DMS114 treated with DMSO at 0.1 percent for 48 hours (cell line): Measurements from ENCODE around the gene IL34.

Experiments
- DNase-seq: peaks from one replicate; lab custom pipeline; 2025; ENCODE audit not compliant: unreplicated experiment; lab: John Stamatoyannopoulos, UW

Gene IL34

DNA sequence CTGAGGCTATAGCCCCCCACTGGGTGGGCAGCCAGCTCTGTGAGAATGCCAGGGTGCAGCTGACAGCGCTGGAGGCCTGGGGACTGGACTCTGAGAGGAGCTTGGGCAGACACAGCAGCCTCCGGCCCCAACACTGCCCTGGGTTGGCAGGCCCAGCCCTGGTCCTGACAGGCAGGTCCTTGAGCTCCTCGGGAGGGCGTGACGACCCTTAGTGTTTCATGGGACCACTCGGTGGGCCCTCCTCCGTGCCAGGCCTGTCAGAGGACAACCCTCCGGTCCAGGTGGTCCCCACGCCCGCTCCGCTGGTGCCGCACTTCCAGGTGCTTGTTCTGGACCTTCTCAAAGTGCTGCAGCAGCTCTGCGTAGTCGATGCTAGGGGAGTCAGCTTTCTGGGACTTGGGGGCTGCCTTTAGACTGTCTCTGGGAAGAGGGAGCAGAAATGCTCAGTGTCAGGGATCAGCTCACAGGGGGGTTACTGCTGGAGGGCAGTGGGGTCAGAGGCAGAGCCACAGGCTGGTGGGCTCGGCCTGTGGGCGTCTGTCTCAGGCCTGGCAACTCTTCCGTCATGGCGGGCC lies 41.4 kb downstream of the IL34 start:
- DNase-seq: no peak

DNA sequence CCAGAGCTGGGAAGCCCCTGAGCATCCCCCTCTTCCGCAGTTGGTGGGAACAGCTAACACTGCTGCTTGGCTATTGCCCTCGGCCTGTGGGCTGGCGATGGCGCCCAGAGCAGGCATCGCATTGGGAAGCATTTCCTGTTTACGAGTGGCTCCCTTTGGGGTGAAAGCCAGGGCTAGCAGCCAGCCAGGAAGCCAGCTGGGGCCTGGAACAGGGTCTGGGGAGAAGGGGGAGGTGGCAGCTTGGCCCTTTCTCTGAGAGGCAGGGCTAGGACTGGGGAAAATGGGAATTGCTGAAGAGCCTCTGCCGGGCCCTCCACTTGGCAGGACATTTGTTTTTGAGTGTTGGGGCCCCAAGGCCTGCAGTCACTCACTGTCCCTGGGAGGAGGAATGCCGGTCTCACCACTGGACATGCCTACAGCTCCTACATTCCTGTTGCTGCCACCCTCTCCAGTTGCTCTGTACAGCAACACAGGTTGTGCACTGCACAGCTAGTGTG lies 41.9 kb downstream of the IL34 start:
- no peak for DNase-seq

DNA sequence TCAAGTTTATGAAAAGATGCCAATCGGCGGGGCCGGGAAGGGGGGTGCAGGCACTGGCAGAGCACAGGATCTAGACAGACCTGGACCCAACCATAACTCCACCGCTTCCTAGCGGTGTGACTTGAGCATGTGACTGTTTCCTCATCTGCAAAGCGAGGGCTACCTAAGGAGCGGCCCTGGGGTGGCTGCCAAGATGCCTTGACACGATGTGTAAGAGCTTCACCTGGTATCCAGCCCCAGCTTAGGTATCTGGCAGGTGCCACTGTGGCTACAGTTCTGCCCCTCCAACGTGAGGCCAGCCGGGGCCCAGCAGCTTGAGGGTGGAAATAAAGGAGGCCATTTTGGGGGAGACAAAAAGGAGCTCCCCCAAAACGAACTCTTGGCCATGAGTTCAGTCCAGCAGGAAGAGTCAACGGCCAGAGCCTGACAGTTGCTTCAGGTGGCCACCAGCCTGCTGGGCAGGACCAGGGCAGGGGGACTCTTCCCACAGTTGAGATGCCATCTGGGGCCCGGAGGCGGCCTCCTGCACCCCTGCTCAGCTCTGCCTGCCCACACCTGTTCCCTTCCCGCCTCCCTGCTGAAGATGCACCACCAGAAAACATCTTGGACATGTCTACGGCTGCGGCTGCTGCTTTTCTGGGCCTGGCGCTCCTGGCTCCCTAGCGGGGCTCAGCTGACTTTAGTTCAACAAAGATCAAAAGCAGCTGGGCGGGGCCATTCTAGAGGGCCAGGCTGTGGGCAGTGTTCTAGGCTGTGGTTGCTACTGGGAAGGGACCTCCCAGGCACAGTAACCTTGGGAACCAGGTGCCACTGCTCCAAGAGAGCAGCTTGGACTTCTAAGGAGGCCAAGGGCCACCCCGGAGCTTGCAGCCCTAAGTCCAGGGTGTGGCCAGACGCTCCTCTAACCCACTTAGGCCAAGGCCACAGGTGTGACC lies 42.9 kb downstream of the IL34 start:
- DNase-seq: no peak

DNA sequence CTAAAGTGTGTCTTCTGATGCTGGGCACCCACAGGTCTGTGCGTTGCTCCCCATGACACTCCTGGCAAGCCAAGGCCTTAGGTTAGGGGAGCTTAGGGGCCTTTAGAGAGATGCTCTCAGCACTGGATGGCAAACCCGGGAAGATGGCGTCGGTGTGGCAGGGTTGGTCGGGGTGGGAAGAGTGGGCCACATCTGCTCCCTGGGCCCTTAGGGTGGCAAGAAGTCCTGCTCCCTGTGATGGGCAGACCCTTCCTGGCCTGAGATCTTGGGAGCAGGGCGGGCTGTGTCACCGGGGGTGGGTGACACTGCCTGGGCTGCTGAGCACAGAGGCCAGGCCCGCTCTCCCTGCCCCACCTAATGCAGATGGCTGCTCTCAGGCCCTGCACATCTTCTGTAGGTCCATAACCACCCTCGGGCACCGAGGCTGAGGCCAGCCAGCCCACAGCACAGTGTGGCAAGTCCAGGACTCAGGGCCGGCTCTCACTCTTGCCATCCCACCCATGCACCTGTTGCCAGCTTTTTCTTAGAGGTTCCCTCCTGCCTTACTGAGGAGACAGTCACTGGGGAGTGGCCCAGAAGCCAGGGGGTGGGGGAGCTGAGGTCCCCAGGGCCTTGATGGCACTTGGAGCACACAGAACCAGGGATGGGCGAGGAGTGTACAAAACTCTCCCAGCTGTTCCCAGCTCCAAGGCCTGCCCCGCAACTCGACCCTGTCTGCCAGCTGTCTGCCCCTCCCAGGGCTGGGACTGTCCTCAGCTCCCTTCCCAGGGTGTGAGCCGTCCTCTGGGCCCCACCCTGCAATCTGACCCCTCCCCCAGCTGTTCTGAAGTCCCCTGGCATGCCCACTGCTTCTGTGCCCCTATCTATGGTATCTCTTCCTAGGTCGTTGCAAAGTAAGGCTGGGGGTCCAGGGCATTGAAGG lies 43.9 kb downstream of the IL34 start:
- no peak for DNase-seq

DNA sequence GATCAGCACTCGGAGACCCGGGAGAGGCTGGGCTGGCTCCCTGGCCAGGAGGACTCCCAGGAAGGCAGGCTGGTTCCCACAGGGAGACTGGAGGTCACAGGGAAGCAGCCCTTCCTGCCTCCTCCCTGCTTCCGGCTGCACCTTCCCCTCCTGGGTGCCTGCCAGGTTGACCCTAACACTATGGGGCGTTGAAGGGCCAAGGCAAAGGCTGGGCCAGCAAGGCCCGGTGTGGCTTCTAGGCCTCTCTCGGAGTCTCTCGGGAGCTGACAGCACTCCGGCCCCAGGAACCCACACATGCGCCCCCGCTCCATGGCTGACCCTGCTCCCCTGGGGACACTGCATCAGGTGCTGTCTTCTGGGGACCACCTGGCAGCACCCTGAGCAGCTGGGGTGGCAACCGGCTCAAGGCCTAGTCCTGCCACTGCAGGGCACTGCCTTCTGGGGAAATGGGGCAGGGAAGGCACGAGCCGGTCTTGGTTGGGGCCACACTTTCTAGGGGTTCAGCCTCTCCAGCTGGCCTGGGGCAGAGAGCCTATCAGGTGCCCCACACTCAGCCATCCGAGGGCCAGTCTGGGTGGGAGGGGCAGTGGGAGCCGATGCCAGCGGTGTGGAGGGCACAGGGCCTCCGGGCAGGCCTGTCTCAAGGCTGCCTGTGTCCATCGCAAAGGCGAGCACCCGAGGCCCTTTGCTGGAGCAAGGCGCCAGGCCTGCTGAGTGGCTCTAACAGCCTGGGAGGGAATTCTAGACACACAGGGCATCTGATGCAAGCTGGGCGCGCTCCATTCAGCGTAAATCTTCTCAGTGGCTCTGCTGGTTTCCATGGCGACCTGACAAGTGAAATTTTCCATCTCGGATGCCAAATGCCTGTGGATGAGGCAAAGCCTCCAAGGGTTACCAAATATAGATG lies 45.1 kb downstream of the IL34 start:
- no peak for DNase-seq

DNA sequence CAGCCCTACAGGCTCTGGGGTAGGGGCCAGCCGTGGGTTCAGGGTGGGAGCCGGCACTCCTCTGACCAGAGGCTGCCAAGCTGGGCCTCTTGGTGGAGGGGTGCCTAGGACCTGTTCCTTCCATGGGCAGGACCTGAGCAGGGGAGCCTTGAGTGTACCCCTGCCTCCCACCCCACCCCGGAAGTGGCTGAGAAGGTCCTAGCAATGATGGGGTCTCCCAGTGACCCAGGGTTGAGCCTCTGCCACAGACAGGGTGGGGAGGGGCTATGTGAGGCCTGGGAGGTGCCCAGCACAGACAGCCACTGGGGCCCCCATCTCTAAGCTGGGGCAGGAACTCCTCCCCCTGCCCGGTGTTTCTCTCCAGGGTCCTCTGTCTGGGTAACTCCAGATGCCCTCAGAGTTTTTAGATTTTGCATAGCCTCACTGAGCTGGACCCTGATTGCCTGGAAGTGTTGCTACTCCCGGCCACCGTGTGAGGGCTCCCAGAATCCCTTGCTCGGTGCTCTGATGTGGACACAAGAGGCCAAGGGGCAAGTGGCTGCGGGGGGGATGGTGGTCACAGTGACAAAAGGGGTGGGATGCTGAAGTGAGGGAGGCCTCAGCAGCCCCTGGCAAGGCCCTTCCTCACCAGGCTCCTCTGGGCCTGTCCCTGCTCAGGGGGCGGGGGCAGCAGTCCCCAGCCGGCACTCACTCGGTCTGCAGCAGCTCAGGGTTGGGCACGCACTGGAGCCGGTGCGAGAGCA lies 45.9 kb downstream of the IL34 start:
- no peak for DNase-seq

DNA sequence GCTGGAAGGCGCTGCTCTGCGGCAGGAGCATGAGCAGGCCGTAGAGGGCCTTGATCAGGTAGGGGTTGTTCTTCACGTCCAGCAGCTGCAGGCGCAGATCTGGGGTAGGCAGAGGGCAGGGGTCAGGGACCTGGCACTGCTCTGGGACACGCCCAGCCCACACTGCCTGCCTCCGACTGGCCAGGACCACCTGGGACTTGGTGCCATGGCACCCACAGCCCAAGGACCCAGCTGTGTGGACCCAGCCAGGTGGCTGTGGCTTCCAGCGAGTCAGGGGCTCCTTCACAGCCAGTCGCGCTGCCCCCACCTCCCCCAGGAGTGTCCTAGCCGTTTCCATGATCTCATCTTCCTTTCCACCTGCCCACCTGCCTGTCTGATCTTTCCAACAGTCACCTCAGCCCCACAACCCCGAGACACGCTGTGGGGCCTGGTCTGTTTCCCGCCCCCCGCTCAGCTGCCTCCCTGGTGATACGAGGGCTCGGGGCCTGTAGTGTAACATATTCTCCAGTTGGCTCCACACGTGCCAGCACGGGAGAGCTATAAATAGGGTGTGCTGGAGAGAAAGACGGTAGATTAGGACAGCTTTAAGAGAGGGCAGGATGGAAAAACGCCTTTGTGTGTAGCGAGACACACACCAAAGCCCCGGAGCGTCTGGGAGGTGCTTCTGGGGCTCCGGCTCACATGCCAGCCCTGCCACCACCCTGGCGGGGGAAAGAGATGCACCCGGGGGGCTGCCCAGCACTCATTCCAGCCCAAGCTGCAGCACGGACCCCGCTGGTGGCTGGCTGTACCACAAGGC lies 46.7 kb downstream of the IL34 start:
- DNase-seq: no peak

DNA sequence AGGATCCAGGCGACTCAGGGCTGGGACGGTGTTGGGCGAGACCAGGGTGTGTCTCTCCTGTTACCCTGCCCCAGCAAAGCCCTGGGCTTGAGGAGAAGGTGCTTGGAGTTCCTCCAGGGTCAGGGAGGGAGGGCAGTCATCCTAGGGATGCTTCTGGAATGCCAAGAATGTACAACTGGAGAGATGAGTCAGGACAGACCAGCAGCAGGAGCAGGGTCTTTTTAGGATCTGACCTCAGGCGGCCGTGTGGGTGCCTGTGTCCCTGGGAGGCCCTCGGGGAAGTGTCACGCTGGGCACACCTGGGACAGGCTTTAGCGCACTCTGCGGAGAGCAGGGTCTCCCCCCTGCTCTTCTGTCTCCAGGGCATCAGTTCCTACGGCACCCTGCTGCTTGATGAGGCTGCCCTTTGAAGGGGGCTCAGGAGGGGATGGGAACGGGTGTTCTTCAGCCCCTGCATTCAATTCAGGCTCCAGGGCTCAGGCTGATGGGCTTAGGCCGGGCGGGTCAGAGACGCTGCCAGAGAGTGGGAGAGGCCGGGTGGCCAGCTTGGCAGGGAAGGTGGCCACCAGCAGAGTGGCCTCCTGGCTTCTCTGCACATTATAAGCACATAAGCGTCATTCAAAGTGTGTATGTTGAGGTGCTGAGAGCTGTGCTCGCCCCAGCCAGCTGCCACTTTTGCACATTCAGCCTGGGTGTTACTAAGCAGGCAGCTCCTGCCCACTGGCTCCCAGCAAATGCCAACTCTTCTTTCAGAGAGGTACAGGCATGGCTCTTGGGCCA lies 47.9 kb downstream of the IL34 start:
- DNase-seq: no peak

DNA sequence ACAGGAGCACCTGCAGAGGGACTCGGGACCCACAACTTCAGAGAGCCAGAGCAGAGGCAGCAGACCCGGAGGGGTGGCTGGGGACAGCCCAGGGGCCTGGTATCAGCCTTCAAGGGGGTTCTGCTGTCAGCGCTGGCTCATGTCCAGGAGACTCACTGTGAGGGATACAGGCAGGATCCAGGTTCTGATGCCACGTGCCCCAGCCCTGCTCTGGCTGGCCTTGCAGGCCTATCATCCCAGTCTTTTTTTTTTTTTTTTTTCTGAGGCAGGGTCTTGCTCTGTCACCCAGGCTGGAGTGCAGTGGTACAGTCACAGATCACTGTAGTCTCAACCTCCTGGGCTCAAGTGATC lies 48.5 kb downstream of the IL34 start:
- DNase-seq: no peak

DNA sequence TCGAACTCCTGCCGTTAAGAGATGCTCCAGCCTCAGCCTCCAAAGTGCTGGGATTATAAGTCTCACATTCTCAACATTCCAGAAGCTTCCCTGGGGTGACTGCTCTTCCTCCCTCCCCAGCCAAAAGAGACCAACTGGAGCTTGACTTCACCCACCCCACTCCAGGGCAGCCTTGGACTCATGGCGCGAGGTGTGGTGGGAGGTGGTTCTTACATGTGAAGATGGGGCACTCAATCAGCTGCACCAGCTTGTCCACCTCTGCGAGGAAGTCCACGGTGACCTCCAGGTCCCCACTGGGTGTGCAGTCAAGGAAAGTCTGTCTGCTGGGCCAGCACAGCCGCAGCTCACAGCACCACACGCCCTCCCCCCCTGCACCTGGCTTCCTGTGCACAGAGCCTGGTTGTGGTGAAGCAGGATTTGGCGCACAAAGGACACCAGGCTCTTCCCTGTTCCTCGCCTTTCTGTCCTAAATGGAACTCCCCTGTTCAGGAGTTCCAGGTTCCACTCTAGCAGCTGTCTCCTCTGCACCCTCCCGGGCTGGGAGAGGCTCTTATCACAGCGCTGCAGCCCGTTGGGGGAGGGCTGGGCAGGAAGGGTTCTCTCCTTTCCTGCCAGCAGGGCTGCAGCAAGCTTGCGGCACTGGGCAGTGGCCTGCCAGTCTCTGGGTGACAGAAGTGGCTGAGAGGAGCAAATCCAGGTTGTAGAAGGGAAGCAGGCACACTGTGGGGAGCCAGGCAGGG lies 49.1 kb downstream of the IL34 start:
- no peak for DNase-seq

DNA sequence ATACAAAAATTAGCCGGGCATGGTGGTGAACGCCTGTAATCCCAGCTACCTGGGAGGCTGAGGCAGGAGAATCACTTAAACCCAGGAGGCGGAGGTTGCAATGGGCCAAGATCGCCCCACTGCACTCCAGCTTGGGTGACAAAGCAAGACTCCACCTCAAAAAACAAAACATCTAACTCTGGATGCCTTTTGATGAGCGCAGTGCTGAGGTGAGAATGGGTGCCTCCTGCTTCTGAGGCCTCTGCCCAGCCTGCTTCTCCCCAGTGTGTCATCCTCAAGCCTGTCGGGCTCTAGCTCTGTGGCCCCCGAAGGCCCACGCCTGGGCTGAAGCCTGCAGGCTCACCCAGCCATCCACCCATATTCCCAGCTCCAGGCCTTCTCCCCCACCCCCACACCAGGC lies 50.0 kb downstream of the IL34 start:
- no peak for DNase-seq

DNA sequence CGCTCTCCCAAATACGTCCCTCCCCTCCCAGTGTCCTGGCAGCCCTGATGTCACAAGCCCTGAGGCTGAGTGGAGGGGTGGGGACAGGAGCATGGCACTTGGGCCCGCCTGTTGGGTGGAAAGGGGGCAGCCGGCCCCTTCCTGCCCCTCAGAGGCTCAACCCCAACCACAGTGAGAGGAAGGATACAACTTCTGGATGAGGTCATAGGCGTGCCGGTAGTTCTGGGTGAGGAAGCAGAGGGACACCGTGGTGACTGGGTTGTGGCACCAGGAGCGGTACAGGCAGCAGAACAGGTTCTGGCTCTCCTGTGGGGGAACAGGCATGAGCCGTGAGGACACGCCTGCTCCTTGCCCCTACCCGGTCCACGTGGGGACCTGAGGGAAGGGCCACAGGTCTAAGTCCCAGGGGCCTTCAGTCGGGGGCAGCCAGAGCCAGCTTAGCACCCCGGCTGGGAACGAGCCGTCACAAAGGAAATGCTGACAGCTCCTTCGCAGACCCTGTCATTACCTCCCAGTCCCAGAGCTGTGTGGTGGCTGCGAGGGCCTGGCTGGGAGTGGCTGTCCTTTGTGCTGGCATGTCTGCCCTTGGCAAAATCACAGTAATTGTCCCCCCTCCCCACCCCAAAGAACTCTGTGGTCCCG lies 50.7 kb downstream of the IL34 start:
- no peak for DNase-seq

DNA sequence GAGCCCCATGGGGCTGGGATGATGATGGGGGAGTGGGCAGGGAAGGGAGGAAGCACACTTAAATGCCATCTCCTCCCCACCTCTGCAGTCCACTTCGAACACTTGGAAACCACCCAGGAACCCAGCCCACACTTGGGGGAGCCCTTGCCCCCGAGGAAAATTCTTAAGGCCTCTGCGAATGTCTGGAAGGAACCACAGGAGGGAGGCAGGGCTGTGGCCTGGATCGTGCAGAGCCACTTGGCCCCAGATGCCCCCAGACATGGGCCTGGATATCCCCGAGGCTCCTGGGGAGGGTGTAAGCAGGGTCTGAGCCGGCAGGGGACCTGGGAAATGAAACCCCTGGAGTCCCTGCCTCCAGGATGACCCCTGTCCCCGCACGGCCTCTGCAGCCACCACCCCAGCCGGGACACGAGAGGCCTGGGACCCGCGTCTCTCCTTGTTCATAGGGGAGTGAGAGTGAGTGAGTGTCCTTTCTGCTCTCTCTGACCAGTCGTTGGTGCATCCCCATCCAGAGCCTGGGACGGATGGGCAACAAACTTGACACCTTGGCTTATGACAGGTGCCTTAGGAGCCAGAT lies 51.3 kb downstream of the IL34 start:
- DNase-seq: no peak

DNA sequence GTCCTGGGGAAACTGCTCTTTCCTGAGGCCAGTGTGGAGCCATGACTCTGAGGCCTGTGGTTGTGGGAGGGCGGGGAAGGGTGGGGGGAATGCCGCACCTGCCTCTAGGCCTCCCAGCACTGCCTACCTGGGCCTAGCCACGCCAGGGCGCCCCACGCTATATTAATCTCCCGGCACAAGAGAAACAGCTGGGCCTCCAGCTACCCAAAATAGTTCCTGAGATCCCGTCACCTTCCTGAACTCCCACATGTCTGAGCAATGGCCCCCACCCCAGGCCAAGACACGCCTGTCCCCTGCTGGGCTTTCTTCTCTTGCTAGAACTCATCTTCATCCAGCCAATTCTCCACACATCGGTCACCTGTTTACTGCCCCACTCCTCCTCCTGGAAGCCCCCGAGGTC lies 52.5 kb downstream of the IL34 start:
- DNase-seq: no peak

DNA sequence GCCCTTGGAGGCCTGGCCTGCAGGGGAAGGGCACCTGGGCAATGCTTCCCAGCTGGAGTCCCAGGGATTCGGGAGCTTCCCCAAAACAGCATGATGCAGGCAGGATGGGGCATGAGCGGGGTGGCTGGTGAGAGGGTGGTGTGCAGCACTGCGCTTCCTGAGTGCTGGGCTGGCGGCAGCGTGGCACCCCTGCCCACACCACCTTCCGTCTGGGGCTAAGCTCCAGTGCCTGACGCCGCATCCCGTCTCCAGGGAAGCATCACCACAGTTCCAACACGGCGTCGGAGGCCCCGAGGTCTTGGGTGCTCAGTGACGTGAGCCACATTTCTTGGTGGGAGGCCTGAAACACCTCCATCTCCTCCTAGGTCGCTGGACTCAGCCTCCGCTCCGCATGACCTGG lies 53.3 kb downstream of the IL34 start:
- DNase-seq: no peak

DNA sequence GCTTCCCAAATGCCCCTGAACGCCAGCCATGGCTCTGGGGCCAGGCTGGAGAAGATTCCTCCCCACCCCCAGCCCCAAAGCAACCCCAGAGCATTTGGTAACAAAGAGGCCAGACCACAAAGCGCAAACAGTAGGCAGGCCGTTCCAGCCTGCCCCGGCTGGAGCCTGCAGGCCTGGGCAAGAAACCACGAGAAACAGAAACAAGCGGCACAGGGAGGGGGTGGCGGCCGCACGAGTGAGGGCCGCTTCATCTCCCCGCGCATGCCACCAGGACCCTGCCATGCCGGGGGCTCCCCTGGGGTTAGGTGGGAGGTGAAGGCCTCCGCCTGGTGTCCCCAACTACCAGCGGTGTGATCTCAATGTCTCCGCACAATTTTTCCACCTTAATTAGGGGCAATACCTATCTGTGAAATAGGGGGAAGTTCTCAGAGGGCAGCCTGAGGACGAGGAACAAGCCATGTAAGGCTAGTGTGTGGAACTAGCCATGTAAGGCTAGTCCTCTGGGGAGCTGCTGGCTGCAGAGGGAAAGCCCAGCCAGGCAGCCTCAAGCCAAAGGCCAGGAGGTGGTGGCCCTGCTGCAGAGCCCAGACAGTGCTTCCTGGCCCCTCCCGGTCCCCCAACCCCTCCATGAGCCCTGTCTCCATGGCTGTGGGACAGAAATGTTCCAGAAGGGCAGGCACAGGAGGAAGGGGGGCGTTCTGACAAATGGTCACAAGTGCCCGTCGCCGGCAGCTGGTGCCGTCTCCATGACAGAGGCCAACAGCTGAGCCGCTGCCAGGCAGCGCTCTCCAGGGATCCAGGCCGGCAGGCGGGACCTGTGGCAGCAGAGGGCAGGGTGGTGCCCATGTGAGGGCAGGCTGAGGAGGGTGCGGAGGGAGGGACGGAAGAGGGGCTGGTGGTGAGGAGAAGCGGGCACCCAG lies 54.0 kb downstream of the IL34 start:
- no peak for DNase-seq
